HG03064 (cell line): ENCODE data around the gene GRIN2D.

Experiments
- ATAC-seq: cut with Tn5 transposase; IDR thresholded peaks from one replicate; pipeline ENCODE4 v1.9.1; 2021; ENCODE audit warnings: low read depth; ENCODE audit not compliant: unreplicated experiment

The GRIN2D gene

DNA sequence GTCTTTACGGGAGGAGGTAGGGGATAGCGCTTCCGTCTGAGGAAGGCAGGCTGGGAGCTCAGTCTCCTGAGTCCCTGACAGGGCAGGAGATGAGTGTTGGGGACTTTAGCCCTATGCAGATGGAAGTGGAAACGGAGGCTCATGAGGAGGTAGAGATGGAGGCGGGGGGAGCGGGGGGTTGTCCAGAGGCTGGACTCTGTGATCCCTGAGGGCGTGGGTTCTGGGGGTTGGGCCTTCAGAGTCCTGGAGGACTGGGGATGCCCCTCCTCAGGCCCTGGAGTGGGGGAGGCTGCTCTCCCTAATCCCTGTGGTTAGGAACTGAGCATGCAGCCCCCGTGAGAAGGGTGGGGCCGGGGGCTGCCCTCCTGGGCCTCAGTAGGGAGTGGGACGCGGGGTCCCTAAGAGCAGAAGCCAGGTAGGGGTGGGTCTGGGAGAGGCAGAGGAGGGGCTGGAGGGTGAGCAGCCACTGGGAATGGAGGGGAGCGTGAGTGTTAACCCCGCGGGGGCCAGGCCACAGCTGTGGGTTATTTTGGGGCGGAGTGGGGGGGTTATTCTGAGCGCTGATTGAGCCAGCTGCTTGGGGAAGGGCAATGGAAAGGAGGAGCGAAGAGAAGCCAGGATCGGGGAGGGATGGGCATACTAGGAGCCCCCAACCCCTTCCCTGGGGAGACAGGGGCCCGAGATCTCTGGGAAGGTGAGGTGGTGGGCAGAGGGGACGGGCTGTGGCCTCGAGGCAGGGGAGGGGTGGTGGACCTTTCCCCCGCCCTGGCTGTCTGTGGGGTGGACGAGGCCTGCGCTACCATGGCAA, 2.8 kb downstream of the GRIN2D start:
- ATAC-seq, result no peak

- ATAC-seq, result no peak
These were observed 3.3 kb downstream of the GRIN2D start for GRCh38 chr19:48396824-48397176.

DNA sequence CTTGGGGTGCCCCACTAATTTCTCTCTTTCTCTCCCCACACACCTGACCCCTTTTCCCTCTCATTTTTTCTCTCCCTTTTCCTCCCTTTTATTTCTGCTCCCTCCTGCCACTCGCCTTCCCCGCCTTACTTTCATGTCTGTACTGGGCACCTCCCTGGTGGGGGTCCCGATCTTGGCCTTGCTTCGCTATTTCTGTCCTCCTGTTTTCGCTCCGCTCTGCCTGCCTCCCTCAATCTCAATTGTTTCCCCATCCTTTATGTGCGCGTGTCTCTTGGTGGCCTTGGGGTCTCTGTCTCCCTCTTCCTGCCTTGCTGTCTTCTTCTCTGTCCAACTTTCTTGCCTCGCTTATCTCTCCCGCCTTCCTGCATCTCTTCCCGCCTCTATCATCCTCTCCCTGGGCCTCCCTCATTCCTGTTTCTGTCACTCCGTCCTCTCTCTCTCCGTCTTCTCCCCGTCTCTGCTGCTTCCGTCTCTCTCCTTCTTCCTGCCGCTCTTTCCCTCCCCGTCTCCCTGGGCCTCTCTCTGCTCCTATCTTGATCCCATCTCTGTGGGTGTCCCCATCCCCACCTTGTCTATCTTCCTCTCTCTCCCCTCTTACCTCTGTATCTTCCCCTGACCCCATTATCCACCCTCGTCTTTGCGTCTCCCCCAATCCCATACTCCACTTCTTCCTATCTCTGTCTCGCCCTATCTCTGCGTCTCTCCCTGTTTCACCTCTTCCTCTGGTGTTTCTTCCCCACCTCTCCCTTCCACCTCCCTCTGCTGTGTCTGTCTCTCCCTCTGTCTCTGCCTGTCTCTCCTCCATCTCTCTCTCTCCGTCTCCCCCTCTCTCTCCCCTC, 4.0 kb downstream of the GRIN2D start:
- ATAC-seq, result no peak

GRCh38 chr19:48398102-48398374, 4.6 kb downstream of the GRIN2D start:
- ATAC-seq, result no peak

- ATAC-seq, result no peak
These were observed 5.1 kb downstream of the GRIN2D start for GRCh38 chr19:48398375-48399235.

DNA sequence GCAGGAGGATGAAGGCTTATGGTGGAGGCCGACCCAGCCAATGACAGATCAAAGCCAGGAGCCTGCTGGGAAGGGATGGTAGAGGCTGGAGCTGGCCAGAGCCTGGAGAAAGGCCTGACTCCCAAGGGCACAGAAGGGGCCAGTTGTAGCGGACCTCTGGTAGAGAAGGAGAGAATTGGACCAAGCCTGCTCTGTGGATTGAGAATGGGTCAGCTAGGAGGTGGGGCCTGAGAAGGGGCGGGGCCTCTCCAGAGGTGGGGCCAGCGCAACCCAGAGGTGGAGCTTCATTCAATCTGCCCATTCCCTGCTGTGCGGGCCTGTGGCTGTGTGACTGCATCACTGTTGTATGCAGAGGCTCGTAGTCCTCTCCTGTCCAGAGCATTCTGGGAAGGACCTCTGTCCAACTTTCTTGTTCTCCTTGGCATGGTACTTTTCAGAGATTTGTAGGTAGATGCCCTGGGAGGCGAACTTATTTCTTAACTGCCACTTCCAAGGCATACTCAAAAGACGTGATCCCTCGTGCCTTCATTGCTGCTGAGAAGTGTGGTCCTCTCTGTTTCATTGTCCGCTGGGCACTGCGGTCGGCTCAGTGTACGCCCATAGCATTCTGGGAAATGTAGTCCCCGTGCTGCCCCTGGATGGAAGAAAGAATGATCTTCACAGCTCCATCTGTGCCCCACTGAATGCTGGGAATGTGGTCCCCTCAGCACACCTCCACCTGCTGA, 6.7 kb downstream of the GRIN2D start:
- no peak for ATAC-seq

- no peak for ATAC-seq
These were observed 7.8 kb downstream of the GRIN2D start for GRCh38 chr19:48401287-48401686.

DNA sequence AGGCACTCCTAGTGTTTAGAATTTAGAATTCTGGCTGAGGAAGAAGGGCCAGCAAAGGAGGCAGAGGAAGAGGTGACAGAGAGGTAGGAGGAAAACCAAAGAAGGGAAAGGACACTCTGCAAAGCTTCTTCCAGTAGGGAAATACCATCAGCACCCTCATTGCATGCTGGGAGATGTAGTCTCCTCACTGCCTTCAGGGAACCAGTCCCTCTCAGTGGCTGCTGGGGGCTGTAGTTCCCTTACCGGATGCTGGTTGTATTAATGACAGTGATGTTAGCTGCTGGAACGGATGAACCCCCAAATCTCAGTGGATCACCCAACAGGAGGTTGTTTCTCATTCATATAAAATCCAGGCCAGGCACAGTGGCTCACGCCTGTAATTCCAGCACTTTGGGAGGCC, 10.1 kb downstream of the GRIN2D start:
- ATAC-seq, result no peak

- no peak for ATAC-seq
These were observed 11.7 kb downstream of the GRIN2D start for GRCh38 chr19:48405010-48405659.

DNA sequence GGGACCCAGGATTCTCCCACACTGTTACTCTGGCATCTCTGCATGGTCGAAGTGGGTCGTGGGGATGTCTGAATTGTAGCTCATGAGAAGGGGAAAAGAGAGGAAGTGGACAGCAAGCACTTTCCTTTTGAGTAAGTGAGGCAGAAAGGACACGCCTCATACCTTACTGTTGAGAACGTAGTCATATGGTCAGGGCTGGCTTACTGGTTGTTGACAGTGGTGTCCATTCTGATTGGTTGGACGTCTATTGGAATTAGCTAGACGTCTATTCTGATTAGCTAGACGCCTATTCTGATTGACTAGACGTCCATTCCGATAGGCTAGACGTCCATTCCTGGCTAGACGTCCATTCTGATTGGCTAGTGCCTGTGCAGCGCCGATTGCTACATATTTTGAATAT, 12.4 kb downstream of the GRIN2D start:
- ATAC-seq, result no peak

- ATAC-seq, result no peak
These were observed 20.6 kb downstream of the GRIN2D start for GRCh38 chr19:48413879-48414587.

DNA sequence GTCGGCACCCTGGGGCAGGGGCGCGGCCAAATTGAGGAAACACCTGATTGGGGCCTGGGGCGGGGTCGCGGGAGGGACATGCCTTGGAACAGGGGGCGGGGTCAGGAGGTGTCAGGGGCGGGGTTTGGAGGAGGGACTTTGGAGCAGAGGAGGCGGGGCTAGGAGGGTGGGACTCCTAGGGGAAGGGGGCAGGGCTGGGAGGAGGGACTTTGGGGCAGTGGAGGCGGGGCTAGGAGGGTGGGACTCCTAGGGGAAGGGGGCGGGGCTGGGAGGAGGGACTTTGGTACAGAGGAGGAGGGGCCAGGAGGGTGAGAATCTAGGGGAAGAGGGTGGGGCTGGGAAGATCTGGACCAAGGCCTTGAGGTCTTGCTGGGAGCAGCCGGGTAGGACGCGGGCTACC, 21.9 kb downstream of the GRIN2D start:
- no peak for ATAC-seq

GRCh38 chr19:48415806-48416221, 22.3 kb downstream of the GRIN2D start:
- no peak for ATAC-seq

DNA sequence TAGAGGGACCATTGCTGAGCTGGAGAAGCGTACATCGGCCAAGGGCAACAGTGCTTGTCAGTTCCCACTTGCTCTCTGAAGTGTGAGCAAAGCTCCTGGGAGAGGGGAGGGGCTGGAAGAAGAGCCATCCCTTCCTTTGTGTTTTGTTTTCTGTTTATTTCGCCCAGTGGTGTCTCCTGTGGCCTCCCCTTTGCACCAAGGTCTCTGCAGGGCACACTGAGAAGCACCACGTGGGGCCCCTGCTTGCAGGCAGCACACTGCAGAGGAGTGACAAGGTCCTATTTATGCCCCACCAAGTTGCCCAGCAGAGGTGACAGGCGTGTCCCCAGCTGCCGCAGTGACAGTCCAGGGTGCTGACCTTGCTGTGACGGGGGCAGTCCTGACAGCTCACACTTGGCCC, 24.0 kb downstream of the GRIN2D start:
- ATAC-seq, result no peak

GRCh38 chr19:48418317-48419064, 25.0 kb downstream of the GRIN2D start:
- no peak for ATAC-seq

GRCh38 chr19:48419158-48419920, 25.9 kb downstream of the GRIN2D start:
- ATAC-seq, result no peak

GRCh38 chr19:48421548-48421947, 28.1 kb downstream of the GRIN2D start:
- ATAC-seq, result no peak

DNA sequence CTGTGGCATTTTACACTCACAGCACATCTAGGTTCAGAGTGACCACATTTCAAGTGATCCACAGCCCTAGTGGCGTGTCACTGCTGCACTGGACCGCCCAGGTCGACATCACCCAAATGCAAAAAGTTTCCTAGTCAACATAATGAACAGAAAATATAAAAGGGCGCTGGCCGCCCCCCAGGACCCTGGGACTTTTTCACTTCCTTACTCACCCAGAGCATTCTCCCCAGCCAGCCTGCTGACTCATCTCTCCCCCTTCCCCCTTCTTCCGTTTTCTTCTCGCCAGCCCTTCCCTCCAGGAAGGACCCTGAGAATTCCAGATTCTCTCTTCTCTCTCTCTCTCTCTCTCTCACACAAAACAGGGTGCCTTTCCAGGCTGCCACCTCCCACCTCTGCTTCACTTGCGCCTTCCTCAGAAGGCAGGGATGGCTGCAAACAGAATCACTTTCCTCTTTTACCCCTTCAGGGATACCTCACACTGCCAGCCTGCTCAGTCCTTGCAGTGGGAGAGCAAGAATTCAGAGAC, 31.3 kb downstream of the GRIN2D start:
- ATAC-seq, result no peak
